CMK (cell line): ENCODE results near the gene TSEN15.

Experiments used
- DNase-seq: peaks from one replicate; pipeline ENCODE4 v3.0.0-alpha.2; 2010; ENCODE audit warnings: low read depth

TSEN15 gene

GRCh38 chr1:184051485-184052193, at the start of gene TSEN15:
TSEN15 (plus strand) TSS chr1:184051730; CDS start chr1:184051756, 26 bp downstream.
- peak; percentile 62 for DNase-seq

DNA sequence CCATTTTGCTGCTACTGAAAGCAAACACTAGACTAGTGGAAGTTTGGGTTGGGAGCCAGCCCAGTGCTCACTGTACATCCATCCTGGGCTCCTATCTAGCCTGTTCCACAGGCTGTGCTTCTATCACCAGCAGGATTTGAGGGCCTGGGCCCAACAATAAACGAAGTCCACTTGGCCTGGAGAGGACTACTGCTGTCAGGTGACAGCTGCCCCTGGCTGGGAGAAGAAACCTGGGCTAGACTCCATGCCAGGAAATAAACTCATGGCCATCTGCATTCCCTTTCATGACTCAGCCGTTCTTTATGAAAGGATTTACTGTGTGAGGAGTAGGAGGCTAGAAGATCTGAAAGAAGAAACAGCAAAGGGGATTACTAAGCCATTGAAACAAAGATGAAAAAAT, 49.5 kb upstream of the TSEN15 start:
- DNase-seq, result no peak

DNA sequence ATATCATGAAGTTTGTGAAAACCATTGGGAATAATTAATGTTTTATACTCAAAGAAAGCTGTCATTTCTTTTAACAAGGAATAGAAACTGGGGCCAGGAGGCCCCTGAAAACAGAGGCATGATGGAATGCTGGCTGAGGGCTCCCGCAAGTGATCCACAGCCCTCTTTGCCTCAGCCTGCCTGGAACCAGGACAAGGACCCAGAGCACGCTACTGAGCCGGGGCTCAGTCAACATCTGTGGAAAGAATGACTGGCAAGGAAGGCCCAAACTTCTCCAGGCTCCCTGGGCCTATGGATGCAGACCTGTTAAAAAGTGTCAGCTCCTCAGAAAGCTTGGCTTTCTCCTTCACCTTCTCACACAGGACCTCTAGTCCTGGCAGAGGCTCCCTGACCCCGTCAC, 46.6 kb upstream of the TSEN15 start:
- no peak for DNase-seq

- no peak for DNase-seq
These were observed 46.0 kb upstream of the TSEN15 start for GRCh38 chr1:184005506-184005905.

DNA sequence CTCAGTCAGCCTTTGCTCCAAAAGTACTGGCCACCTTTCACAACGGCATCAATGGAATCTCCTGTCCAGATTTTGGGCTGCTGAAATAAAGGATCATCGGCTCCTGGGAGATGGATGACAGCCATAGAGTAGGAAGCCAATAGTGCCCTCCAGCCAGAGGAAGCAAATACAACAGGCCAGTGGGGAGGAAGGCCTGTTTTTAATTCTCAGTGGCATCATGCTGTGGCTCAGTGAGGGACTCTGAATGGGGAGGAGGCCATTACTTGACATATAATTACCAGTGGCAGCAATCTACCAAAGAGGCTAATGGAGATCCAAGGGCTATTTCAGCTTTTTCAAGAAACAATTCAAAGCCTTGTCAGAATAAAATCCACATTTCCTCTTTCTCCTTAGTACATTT, 40.7 kb upstream of the TSEN15 start:
- DNase-seq, result no peak

GRCh38 chr1:184012187-184012586, 39.3 kb upstream of the TSEN15 start:
- DNase-seq, result no peak

GRCh38 chr1:184014271-184014670, 37.3 kb upstream of the TSEN15 start:
- no peak for DNase-seq

DNA sequence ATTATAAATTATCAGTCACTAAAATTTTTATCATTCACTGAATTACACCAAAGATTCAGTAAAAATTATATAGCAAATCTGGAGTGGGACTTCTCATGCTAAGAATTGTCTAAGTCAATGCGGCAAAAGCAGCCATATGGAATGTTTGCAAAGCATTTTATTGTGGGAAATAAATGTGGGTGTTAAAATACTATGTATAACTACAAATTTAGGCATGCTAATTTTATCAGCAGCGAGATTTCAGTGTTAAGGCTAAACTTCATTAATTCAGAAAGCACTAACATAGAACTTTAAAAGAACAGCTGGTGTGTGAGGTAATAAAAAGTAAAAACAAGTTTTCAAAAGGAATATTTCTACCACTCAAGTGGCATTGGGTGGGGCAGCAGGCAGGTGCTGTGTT, 35.4 kb upstream of the TSEN15 start:
- no peak for DNase-seq

DNA sequence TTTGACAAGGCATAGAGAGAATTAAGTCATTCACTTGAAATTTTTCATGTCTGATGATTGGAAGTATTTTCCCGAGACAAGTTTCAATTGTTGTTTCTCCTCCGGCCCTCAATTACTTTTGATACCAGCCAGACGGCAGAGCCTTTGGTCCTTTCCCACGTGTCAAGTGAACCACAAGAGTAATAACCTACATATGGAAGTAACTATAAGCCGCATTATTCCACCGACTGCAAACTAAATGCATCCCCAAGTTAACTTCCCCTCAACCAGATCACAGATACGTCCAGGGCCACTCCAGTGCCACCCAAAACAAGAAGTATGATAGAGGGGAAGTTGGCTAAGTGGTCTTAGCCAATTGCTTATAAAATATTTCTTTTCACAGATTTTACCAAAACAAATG, 34.2 kb upstream of the TSEN15 start:
- DNase-seq, result no peak

GRCh38 chr1:184018622-184019021, 32.9 kb upstream of the TSEN15 start:
- no peak for DNase-seq

DNA sequence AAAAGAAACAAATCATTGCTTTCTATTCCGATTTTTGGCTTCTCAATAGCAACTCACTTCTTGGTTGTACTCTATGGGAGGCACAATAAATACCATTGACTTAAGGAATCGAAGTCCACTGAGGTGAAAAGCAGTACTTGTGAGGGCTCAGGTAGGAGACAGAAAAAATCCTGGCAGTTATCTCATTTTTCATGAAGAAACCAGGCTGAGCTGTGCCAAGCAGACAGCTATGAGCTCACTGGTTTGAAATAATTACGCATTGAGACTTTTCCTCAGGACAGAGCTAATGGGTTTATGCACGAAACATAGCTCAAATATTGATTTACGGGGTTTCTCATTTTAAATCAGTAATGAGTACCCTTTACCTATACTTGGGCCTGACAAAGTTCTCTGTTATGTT, 32.5 kb upstream of the TSEN15 start:
- no peak for DNase-seq

- DNase-seq, result no peak
These were observed 32.0 kb upstream of the TSEN15 start for GRCh38 chr1:184019506-184019905.

GRCh38 chr1:184020328-184020727, 31.2 kb upstream of the TSEN15 start:
- DNase-seq, result no peak

DNA sequence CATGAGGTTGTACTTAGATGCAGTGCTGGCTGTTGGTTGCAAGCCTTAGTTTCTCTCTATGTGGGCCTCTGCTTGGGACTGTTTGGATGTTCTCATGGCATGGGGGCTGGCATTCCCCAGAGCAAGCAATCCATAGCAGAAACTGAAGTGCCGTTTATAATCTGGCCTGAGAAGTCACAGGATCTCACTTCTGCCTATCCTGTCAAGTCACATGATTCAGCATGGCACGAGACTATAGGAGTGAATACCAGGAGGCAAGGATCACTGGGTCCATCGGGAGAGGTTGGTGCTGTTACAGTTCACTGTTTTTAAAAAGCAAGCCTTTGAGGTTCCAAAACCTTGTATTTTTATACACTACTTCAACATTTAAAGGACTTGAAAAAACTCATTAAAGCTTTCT, 30.7 kb upstream of the TSEN15 start:
- no peak for DNase-seq

GRCh38 chr1:184021728-184022127, 29.8 kb upstream of the TSEN15 start:
- no peak for DNase-seq

- DNase-seq, result no peak
These were observed 28.9 kb upstream of the TSEN15 start for GRCh38 chr1:184022668-184023067.

DNA sequence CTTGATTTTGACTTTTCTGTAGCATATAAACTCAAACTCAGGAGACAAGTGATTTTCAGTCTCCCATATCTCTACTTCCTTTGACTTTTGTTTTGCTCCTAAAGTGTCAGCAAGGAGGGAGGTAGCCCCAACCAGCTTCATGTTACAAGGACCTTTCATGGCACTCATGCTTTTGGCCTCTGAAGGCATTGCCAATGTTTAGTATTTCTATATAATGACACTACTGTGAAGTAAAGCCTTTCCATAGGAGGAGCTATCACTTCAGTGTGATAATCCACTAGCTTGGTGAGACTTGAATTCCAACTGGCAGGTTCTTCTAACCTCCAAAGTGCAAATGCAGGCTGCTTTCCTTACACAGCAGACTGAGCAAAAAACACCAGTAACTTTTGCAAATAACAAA, 28.4 kb upstream of the TSEN15 start:
- no peak for DNase-seq

DNA sequence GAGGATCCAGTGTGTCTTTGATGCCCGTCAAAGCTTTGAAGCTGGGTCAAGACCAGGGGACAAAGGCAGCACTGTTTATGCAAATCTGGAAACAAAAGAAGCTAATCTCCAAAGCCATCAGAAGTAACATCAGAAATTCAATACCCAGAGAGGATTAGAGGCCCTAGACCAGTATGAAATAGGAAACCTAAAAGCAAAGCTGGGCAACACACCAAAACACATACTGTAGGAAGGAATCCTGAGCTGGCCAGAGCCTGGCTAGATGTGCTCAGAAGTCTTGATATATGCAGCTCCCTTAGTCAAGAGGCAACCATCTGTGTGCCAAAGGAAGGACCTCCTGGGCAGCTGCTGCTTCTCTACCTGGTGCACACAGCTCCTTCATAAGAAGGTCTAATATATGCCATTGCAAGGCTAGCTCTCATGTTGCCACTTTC, 26.3 kb upstream of the TSEN15 start:
- no peak for DNase-seq

DNA sequence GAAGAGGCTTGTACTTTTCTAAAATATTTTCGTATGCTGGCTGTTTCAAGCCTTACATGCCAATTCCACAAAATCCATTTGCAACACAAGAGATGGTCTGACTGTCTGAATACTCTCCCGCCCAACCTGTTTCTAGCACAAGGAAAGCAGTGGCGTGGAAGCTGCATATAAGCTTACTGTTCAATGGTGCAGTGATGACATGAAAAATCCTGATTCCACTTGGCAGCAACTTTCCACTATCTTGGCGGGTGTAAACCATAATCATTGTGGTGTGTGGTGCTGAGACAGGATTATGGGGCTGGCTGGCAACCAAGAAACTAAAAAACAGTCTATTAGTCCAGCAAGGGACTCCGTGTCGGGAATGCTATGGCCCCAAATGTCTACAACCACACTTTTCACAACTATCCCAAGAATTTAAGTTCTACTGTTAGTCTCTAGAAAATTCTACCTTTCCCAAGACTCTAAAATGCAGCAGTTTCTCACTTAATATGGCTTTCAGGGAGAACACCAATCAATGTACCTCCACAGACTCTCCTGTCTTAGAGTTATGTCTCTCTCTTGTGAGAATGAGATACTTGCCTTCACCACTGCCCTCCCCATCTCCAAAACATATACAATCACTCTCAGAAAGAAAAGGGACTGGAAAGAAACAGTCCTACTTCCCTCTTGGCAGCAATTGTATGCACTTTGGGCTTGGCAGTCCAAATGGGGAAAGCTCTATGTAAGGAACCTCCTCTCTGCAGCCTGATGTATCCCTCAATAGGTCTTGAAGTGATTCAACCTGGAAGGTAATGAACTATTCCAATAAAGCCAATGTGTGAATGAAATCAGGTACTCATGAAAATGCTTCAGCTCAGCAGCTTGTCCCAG, 23.5 kb upstream of the TSEN15 start:
- no peak for DNase-seq

- no peak for DNase-seq
These were observed 22.5 kb upstream of the TSEN15 start for GRCh38 chr1:184028854-184029623.

DNA sequence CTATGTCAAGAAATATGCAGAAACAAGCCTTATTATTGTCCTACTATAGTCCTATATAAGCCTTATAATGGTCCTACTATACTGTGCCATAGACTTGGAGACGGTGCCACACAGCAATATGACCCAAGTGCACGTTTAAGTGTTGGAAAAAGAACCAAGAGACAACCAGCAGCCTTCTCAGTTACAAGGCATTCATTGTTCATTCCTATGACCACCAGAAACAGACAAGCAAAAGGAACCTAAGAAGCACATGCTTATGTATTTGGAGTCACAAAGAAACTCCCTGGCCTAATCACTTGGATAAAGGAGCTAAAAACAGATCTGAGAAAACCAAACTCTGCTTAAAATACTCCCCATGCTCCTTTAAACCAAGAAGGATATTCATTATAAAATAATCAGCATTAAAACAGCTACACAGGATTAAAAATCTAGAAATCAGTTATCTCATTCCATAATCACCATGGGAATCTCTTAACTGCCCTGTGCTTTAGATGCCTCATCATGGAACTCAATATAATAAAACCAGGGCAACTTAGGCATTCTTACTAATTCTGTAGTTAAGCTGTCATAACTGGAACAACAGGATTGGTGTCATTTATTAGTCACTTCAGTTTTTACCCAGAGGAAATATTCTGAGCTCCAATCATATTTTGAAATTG, 21.0 kb upstream of the TSEN15 start:
- no peak for DNase-seq

GRCh38 chr1:184031092-184031408, 20.5 kb upstream of the TSEN15 start:
- DNase-seq, result no peak
